ENCODE measurements around the gene ASB5.

GRCh38 chr4:176187624-176188023, 81.4 kb downstream of the ASB5 start:
- TF ChIP-seq EZH2 (IDR thresholded peaks at IDR 0.05) (no peak), CTCF (IDR thresholded peaks at IDR 0.05) (no peak), EZH2phosphoT487 (IDR thresholded peaks at IDR 0.05) (no peak)
